Stimulated activated CD4-positive, alpha-beta T cell treated with anti-CD3 and anti-CD28 coated beads, TNF-alpha, amount 100 ng/mL, for 24 hours (primary cell): ENCODE results near the gene MRPS10.
"Not testable (repeated sequence)": the region's sequence is repeated elsewhere in the genome, so short reads cannot be mapped to it uniquely, and the experiment has no call there.

Source experiments
- DNase-seq, 3 experiments: peaks; one replicate each; pipeline ENCODE4 v3.0.0-alpha.2; 2020; ENCODE audit warnings: low read depth in 3 of 3

The MRPS10 gene

DNA sequence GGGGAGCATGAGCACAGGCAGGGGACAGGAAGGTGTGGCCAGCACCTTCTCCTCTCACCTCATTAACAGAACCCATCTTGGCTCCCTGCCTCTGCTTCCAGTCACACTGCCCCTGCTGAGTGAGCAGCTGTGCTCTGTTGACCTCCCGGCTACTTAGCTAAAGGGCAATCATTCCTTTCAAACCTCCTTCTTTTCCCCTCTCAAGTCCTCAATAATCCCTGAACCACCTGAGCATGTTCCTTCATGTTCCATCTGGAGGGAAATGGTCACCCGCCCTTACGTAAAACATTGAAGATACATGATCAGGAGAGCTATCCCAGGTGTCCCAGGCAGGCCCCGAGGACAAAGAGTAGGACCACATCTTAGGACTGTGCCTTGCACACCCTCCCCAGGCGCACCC is 21.7 kb upstream of the MRPS10 start:
- no peak for DNase-seq

DNA sequence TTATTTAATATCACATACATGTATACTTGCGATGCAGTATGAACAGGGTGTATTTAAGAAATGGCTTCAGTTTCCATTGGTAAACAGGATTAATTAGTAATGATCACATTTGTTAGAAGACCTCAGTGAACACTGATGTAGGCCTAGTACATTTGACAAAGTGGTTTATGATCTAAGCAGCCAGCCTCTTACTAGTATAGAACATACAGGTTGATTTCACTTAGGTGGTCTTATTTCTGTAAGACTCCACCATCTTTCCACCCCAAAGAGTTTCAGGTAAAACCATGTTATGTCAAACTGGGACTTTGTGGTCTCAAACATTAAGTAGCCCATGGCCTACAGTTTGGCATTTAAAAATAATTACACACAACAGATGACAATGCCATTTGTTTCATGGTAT is 20.2 kb upstream of the MRPS10 start:
- no peak for DNase-seq

DNA sequence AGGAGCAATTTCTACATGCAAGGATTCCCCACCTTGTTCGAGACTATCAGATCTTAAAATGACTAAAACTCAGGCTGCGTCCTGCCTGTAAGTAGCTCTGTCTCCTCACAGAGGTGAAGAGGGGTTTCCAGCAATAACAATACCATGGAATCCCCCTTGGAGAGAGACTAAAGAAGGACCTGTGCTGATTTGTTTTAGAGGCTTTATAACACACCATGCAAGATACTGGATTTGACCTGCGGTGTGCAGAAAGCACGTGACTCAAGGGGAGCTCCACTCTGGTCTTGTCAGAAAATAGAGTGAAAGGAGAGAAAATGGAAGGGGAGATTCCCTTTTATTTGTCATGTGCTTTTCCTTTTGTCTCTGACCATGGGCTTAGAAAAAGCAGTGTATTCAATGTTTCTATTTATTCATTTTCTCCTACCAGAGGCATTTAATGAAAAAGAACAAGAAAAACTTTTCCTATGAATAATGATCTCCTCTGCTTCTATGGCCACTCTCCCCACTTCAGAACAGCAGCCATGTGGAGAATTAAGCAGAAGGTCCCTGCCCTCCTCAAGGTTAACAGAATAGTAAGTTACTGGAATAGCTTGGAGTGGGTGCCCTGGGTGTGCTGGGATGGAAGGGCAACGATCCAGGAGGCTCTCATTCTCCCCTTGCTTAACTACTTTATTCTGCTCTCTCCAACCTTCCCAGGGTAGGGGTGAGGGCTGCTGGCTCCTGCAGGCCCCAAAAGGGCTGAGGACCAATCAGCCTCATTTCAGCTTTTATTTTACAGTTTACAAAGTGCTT is 19.2 kb upstream of the MRPS10 start:
- no peak for DNase-seq

DNA sequence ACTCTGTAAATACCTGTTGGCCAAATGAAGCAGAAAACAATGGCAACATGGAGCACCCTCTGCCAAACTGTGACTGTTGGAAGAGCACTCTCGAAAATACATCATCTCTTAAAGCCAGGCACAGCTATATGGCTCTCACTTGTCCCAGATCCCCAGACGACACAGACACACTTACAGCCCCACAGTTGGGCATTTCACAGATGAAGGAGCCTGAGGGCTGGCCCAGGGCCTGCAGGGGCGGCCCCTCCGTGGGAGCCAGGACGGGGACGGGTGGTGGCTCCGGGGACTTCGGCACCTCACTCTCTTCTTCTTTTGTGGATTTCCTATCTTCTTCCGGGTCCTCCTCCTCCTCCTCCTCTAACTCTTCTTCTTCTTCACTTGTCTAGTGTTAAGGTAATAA is 18.4 kb upstream of the MRPS10 start:
- DNase-seq: no peak

DNA sequence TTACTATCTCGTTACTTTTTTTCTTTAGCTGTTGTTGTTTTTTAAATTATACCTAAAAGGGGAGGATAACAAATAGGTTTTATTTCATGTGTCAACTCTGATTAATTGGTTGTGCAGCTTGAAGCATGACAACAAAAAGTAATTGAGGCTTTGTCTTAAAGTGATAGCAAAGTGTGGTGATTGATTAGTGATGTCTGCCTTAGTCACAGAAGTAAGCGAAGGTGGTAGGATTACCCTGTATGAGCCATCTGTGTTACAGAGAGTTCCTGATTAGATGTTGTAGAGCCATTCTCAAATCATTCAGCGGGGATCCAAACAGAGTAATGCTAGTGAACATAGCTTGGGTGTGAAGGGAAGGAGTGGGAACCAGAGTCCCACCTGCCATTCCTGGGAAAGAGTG is 14.4 kb upstream of the MRPS10 start:
- DNase-seq: no peak

DNA sequence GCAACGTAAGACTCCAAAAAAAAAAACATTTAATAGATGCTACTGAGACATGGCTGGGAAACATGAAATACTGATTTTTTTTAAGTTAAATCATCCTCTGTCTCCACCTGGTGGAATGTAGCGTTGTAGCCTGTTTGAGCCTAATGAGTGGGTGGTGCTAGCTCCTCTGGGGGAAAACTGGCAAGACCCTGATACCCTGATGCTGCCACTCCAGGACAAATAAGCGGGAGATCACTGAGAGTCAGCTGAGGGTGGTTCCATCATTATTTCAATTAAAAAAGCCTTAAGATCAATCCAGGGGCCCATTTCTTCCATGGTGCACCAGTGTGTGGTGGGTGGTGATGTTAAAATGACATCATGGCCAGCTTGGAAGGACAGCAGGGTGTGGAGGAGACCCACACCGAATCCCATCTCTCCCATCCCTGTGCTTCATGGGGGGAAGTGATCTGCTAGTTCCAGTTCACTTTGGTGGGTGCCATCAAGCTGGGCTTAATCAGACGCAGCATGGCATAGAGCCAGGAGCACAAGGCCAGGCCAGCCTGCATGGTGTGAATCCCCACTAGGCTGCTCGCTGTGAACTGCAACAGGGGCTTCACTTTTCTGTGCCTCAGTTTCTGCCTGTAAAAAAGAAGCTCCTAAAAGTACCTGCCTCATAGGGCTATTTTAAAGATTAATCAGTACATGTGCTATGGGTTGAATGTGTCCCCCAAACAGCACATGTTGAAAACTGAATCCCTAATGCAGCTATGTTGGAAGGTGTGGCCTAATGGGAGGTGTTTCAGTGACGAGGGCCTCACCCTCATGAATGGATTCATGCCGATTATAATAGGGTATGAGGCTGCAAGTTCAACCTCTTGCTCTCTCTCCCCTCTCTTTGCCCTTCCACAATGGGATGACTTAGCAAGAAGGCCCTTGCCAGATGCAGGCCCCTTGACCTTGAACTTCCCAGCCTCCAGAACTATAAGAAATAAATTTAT is 13.0 kb upstream of the MRPS10 start:
- no peak for DNase-seq

DNA sequence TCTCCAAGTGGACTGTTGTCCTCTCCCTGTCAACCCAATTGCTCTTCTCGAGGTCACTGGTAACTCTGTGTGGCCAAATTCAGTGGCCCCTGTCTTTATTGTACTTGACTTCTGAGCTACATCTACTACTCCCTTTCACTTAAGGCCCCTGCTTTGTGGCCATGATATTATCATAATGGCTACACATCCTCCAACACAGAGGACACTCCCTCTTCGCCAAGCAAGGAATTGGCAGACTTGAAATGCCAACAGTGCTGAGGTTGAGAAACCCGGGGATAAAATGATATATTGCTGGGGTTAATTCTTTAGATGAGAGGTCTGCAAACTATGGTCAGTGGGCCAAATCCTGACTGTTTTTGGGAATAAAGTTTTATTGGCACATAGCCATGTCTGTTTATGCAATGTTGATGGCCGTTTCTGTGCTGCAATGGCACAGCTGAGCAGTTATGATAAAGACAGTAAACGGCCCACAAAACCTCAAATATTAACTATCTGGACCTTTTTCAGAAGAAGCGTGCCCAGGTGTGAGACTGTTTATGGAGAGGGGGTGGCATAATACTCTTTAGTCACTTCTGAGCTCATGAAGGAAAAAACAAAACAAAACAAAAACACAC is 12.0 kb upstream of the MRPS10 start:
- DNase-seq: no peak

DNA sequence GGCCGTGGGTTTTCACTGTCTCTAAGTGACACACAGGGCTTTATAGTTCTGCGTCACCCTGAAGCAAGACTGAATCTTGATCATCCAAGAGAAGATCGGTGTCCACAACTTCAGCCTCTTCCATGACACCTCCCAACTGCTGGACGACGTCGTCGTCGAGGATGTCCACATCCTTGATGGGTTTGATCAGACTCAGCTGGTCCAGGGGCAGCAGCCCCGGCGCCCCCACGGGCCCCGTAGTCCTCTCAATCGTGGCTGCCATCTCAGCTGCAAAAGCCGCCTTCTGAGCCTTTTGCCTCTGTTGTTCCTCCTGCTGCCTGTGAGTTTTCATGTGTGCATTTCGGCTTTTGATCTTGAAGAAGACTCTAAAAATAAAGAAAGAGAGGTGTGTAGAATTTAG is 10.6 kb upstream of the MRPS10 start:
- no peak for DNase-seq

DNA sequence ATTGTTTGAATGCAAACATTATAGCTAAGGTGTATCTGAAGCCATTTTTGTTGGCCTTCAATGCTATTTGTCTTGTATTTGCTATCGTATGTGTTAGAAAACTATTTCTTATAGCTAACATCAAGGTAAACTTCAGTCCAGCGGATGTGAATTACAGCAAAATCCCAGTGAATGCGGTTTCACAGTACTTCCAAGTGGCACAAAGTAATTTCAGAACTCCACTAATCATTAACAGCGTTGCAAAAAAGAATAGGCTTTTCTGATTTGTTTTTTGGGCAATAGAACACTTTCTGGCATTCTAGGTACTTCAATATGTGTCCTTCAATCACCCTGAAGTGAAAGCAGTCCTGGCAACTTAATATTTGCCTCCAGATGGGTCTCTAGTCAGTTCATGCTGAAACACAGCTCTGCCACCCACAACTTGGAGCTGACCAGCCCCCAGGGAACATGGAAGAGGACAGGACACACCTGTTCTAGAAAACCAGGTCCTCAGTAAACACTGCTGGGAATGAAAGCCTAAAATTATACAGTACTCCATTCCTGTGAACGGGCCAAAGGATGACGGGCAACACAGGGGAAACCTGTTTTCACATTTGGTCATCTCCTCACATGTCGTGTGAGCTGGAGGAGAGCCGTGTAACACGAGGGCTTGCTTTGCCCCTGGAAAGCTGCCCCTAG is 9.7 kb upstream of the MRPS10 start:
- no peak for DNase-seq

DNA sequence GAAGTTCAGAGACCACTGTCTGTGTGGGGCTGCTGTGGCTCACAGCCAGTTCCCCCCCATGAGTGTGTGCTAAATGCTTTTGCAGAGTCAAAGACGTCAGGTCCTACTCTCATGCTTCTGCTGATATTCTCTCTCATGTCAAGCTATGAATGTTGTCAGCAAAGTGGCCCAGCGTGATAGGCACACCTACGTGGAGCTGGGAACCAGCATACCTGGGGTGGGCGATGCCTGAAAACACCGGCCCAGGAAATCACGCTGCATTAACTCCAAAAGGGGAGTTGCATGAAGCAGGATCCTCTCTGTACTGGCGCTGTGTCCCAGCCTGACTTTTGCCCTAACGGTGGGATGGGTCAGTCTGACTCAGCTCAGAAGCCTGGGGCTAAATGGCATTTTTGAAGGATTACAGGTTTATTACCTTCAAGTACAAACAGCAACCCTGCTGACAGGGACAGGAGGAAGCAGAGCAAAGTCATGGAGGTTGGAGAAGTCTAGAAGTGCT is 9.0 kb upstream of the MRPS10 start:
- DNase-seq: no peak

DNA sequence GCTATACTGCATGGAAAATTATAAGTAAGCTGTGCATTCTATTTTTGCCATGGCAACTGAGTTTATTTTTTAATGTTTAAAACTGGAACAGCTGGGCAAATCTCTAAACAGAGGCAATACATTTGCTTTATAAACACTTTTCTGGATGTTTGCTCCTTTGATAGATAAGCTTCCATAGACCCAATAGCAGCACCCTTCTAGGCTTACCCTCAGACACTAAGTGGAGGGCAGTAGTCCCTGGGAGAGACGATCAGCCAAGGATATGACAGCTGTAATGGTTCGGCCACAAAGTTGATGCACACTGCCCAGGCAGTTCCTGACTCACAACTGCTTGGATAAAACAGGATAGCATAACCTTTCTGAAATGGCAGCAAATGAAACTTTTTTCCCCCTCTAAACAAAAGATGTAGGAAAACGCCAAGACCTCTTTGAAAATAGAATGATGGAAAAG is 8.5 kb upstream of the MRPS10 start:
- DNase-seq: no peak

DNA sequence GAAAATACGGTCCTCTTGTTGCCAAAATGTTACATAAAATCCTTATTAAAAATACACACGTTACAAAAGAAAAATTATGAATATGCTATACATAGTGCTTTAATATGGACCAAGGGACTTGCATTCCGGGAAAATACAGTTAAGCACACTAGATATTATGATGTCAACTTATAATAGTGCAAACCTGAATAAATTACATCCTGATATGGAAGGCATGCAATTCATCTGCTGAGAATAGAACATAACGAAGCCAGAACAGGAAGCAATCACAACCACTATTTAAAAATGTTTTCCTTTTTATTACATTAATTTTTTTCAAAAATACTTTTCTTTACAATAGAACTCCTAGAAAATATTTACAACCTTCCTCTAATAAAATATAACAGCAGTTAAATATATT is 7.8 kb upstream of the MRPS10 start:
- no peak for DNase-seq

DNA sequence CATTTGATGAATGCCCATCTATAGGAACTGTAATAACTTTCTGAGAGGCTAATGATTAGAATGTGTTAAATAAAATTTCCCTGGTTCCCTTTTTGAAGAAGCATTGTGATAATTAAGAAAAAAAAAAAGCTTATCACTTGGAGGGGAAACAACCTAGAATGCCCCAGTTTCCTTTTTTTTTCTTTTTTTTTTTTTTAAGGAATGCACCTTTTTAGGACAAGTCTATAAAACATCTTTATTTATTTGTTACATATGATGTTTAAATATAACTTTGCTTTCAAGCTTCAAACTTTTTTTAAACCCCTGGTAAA is 7.3 kb upstream of the MRPS10 start:
- no peak for DNase-seq

DNA sequence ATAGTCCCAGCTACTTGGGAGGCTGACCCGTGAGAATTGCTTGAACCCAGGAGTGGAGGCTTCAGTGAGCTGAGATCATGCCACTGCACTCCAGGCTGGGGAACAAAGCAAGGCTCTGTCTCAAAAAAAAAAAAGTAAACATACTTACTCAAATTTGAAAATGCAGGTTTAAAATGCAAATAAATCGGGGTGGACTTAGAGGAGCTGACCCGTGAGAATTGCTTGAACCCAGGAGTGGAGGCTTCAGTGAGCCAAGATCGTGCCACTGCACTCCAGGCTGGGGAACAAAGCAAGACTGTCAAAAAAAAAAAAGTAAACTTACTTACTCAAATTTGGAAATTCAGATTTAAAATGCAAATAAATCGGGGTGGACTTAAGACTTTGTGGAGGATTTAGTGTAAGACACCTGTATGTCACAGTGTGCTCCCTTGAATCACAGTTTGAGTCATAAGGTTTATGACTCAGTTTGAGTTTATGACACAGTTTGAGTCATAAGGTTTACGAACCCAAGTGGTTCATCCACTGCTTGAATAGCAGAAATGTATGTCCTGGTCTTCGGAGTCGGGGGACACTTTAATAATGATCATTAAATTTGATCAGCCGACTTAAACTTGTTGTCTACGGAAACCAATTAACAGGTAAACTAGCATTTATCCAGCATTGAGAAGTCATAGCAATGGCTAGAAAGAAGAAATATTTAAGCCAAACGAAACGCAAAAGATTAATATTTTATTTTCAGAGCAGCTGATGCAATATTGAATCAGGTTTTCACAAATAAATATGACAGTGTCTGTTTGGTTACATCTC is 6.8 kb upstream of the MRPS10 start:
- no peak for DNase-seq

DNA sequence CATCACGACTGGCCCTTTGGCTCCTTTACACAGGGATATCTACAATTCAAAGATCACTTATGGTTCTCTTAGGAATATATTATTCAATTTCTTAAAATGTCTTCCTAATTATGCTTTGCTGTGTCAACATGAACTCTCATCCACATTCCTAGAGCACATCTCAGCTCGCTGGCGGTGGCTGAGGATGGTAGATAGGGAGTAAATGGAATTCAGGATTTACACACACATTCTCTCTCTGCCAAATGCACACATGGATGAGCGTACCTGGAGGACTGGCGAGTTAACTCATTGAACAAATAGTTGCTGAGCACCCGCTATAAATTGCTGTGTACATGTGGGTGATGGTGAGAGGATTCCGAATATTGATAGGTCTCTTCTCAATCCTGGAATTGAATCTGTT is 4.8 kb upstream of the MRPS10 start:
- no peak for DNase-seq

DNA sequence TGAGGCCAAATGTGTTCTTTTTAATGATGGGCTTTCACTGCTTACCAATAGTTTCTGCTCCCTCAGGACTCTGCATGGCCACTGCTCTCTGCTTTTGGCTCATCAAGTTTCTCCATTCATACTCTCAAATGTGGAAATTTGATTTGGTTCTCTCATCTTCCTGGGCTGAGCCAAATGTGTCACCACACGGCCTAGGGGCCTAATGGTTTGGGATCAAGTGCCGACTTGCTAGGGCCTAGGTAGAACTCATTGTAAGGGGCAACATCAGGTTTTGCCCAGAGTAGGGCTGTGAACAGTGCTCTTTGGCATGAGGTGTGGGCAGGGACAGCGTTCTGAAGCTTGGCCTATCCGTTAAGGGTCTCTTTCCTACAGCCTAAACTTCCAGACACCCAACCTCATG is 3.9 kb upstream of the MRPS10 start:
- no peak for DNase-seq

DNA sequence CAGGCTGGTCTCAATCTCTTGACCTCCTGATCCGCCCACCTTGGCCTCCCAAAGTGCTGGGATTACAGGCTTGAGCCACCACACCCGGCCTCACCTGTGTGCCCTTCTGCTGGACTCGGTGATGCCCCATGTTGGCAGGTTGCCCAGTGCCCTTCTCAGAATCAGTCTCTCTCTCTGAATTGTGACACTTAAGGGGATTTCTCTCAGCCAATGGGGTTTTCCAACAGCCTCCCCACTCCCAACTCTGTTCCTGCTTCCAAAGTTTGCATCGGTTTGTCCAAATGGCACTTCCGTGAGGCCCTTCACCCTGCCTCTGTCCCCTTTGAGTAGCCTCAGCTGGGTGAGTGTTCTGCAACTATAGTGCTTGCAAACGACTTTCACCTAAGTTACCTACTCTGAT is 3.1 kb upstream of the MRPS10 start:
- DNase-seq: no peak

DNA sequence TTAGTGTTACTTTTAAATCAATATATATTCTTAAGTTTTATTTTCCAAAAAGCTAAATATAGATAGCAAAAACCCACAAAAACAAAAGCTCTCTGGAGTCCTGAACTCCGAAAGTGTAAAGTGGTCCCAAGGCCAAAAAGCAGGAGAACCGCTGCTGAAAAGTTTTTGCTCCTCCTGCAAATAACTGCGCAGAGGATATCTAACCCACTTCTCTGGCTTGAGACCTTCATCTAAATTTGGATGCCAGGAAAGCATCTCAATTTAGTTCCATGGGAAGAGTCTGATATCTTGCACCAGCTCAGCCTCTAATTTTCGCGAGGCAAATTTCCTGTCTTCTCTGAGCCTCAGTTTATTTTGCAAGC is 523 bp downstream of the MRPS10 start:
- no peak for DNase-seq

DNA sequence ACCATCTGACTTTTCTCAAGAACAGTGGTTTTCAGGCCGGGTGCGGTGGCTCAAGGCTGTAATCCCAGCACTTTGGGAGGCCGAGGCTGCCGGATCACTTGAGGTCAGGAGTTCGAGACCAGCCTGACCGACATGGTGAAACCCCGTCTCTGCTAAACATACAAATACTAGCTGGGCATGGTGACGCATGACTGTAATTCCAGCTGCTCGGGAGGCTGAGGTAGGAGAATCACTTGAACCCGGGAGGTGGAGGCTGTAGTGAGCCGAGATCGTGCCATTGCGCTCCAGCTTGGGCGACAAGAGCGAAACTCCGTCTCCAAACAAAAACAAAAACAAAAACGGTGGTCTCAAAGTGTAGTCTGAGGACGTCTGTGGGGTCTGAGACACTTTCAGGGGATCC is 1.2 kb downstream of the MRPS10 start:
- DNase-seq: not testable (repeated sequence)

DNA sequence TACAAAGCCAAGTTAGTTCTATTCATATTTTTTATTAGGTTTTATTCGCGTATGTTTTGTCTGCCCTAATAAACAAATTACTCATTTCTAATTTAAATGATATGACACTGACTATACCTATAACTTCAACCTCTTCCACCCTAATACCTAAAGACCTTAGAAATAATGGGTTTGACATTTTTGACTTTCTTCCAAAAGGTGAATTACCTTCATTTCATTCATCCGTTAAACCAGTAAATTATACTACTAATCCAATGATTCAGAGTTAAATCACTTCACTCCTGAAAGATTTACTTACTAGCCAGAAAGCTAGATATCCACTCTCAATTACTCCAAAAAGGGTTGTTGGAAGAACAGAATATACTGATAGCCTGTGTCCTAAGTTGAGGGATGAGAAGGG is 5.2 kb downstream of the MRPS10 start:
- no peak for DNase-seq

DNA sequence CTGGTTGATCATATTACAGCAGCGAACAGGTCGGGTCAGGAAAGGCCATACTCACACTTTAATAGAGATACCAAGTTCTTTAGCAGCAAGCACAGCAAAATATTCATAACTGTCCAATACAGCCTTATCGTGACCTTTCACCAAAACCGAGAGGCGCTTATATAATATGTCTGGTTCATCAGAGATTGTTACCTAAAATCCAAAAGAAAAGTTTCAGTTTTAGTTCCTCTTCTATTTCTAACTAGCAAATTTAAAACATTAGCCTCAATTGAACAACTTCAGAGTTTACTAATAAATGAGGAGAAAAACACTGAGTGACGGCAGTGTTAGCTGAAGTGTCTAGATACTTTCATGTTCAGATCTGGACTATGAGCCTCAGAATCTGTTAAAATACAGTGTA is 5.9 kb downstream of the MRPS10 start:
- DNase-seq: no peak
